Esophagus mucosa (tissue), 1 donor: ENCODE results near the gene ROCK2. TPM values are rescaled to one million over a fixed set of nuclear protein-coding genes. Genes with fewer than 3 reads are reported as not detected.
"Not testable (repeated sequence)": the region's sequence is repeated elsewhere in the genome, so short reads cannot be mapped to it uniquely, and the experiment has no call there.

ENCODE experiments used
- ATAC-seq: fragments of 200-7000 bp; cut with Tn5 transposase; one replicate; pipeline ENCODE4 v1.9.1; 2020
- total RNA-seq: library from RNA; stranded (reverse); gene quantifications from one replicate; pipeline ENCODE4 v1.2.4, GENCODE V29; 2023
- donor health status: DM: yes; HTN: yes; CAD: no.

Gene ROCK2
- total RNA-seq, 1 donor from 2014 or later = 14.4 TPM

GRCh38 chr2:11174222-11174621 is 170.2 kb downstream of the ROCK2 start:
- ATAC-seq = no peak

GRCh38 chr2:11169333-11169732 is 175.1 kb downstream of the ROCK2 start:
- ATAC-seq = no peak

GRCh38 chr2:11168488-11168887 is 175.9 kb downstream of the ROCK2 start:
- ATAC-seq = no peak

GRCh38 chr2:11166476-11166875 is 178.0 kb downstream of the ROCK2 start:
- no peak for ATAC-seq

GRCh38 chr2:11165046-11165445 is 179.4 kb downstream of the ROCK2 start:
- ATAC-seq = not testable (repeated sequence)

GRCh38 chr2:11163439-11164317 is 180.8 kb downstream of the ROCK2 start:
- ATAC-seq = no peak

- no peak for ATAC-seq
These were observed 182.7 kb downstream of the ROCK2 start for GRCh38 chr2:11161747-11162146.

GRCh38 chr2:11160731-11161455 is 183.5 kb downstream of the ROCK2 start:
- ATAC-seq = no peak

- no peak for ATAC-seq
These were observed 184.2 kb downstream of the ROCK2 start for GRCh38 chr2:11160256-11160655.

- ATAC-seq = no peak
These were observed 184.8 kb downstream of the ROCK2 start for GRCh38 chr2:11159574-11160170.

GRCh38 chr2:11158916-11159573 is 185.4 kb downstream of the ROCK2 start:
- no peak for ATAC-seq

GRCh38 chr2:11157731-11158130 is 186.7 kb downstream of the ROCK2 start:
- ATAC-seq = no peak

GRCh38 chr2:11157296-11157695 is 187.1 kb downstream of the ROCK2 start:
- ATAC-seq = no peak

- no peak for ATAC-seq
These were observed 187.9 kb downstream of the ROCK2 start for GRCh38 chr2:11156396-11157075.

- peak; percentile 90 for ATAC-seq
These were observed 188.9 kb downstream of the ROCK2 start, which contains the start of gene SLC66A3 for GRCh38 chr2:11155381-11156035. Gene SLC66A3 (plus strand): TSS chr2:11155467. CDS start chr2:11155547, 80 bp downstream.

GRCh38 chr2:11154923-11155380 is 189.5 kb downstream of the ROCK2 start:
- ATAC-seq = peak; percentile 96

GRCh38 chr2:11154016-11154922 is 190.2 kb downstream of the ROCK2 start:
- ATAC-seq = peak; percentile 0

GRCh38 chr2:11152591-11152990 is 191.8 kb downstream of the ROCK2 start:
- ATAC-seq = no peak

GRCh38 chr2:11147263-11147662 is 197.2 kb downstream of the ROCK2 start:
- ATAC-seq = no peak

GRCh38 chr2:11146076-11146475 is 198.4 kb downstream of the ROCK2 start:
- no peak for ATAC-seq
